Natural killer cell treated with Interleukin-12 subunit alpha and Interleukin-12 subunit beta and Interleukin-15 and Interleukin-18, amount 100 ng/mL, for 72 hours (primary cell): ENCODE measurements around the gene EEIG1. TPM values are rescaled to one million over a fixed set of nuclear protein-coding genes. Genes with fewer than 3 reads are reported as not detected.

Source experiments
- total RNA-seq, 2 donors: library from RNA; stranded (reverse); gene quantifications; one replicate each; pipeline ENCODE4 v1.2.3, GENCODE V29; 2022

Gene EEIG1
- total RNA-seq, 2 donors from 2014 or later = 8.2 to 16.4 TPM

Other genes starting within 250 kb of the EEIG1 start
- 10 to 100 TPM; 20.4 to 31.9 TPM for gene TOR2A, start 245.7 kb downstream of the EEIG1 start, total RNA-seq
- gene SH2D3C, start 202.3 kb downstream of the EEIG1 start, total RNA-seq = 10 to 100 TPM; 23.9 to 29.1 TPM
- gene CDK9, start 195.0 kb downstream of the EEIG1 start, total RNA-seq = 100 to 1,000 TPM; 119 to 132 TPM
- 100 to 1,000 TPM in 1 of 2 donors, 10 to 100 TPM in 1; 96.0 to 150 TPM for gene FPGS, start 178.1 kb downstream of the EEIG1 start, total RNA-seq
- gene ENG, start 126.3 kb downstream of the EEIG1 start, total RNA-seq = 10 to 100 TPM; 12.7 to 34.1 TPM
- gene AK1, start 103.3 kb downstream of the EEIG1 start, total RNA-seq = 10 to 100 TPM; 11.5 to 13.0 TPM
- gene ST6GALNAC6, start 81.4 kb downstream of the EEIG1 start, total RNA-seq = 10 to 100 TPM; 53.4 to 67.2 TPM
- 10 to 100 TPM; 17.5 to 44.5 TPM for gene ST6GALNAC4, start 63.9 kb downstream of the EEIG1 start, total RNA-seq
- 1 to 10 TPM; 2.7 to 3.7 TPM for gene PIP5KL1, start 50.2 kb downstream of the EEIG1 start, total RNA-seq
- gene DPM2, start 43.1 kb downstream of the EEIG1 start, total RNA-seq = 10 to 100 TPM; 47.9 to 74.4 TPM
- gene NAIF1, start 86.3 kb upstream of the EEIG1 start, total RNA-seq = 10 to 100 TPM; 15.7 to 16.4 TPM
- gene SLC25A25, start 87.2 kb upstream of the EEIG1 start, total RNA-seq = 10 to 100 TPM; 15.0 to 23.2 TPM
- gene PTGES2, start 146.7 kb upstream of the EEIG1 start, total RNA-seq = 100 to 1,000 TPM in 1 of 2 donors, 10 to 100 TPM in 1; 56.8 to 110 TPM
- gene LCN2, start 168.5 kb upstream of the EEIG1 start, total RNA-seq = not detected
- 10 to 100 TPM; 58.1 to 60.4 TPM for gene BBLN, start 179.3 kb upstream of the EEIG1 start, total RNA-seq
- 100 to 1,000 TPM; 114 to 135 TPM for gene CIZ1, start 210.6 kb upstream of the EEIG1 start, total RNA-seq
- gene DNM1, start 222.4 kb upstream of the EEIG1 start, total RNA-seq = 1 to 10 TPM in 1 of 2 donors, under 1 TPM in 1; 0.52 to 1.1 TPM